Lower leg skin (tissue), 4 donors: ENCODE data around the gene WHRN. TPM values are rescaled to one million over a fixed set of nuclear protein-coding genes. Genes with fewer than 3 reads are reported as not detected.
A peak's percentile ranks its signal among the peaks of the same experiment; 100 is the strongest.

Experiments
- DNase-seq, 2 donors: peaks; one replicate each; pipeline ENCODE4 v3.0.0-alpha.2; 2019; ENCODE audit warnings: low spot score in 2 of 2
- H3K4me3 ChIP-seq: fragments of 200-600 bp; sonication (generic); 2 replicates; pipeline ENCODE4 v1.5.1; 2017; ENCODE audit warnings: mild to moderate bottlenecking, low read depth; ENCODE audit not compliant: poor library complexity, severe bottlenecking
- CTCF ChIP-seq, 3 donors: fragments of 450-650 bp; IDR thresholded peaks; one replicate each; pipeline ENCODE4 v1.5.1; 2016; ENCODE audit warnings: antibody characterized with exemption in 3 of 3, mild to moderate bottlenecking in 3 of 3, moderate library complexity in 2 of 3
- POLR2A ChIP-seq, 2 donors: fragments of 450-650 bp; IDR thresholded peaks; one replicate each; pipeline ENCODE4 v1.6.1; 2016 to 2017; ENCODE audit warnings: antibody characterized with exemption in 2 of 2, mild to moderate bottlenecking in 1 of 2, moderate library complexity in 1 of 2
- WGBS, 2 donors: methylation state at CpG; one replicate each; pipeline ENCODE4 v1.1.5; 2018; 5-methylcytosine and 5-hydroxymethylcytosine counted together
- intact Hi-C: fragments of 100-400 bp; cut with DNase I; formaldehyde crosslinking; loops from one replicate; pipeline ENCODE4 v1.15.0; 2023; ENCODE audit warnings: low total_unique reads
- total RNA-seq, 4 donors: library from RNA; depleted of rRNA; stranded (reverse); fragments of >200 nt; gene quantifications; one replicate each; pipeline ENCODE4 v1.1.0, GENCODE V29; 2016

The WHRN gene
- total RNA-seq, 4 donors from 2014 or later, result 8.7 to 15.0 (median 10.5) TPM

- no peak overlapping the region for H3K4me3 ChIP-seq
- intact Hi-C loops, result no loop called here
- TF ChIP-seq POLR2A (IDR thresholded peaks at IDR 0.05) (no peak), CTCF (IDR thresholded peaks at IDR 0.05) (no peak)
- 46 to 63% methylated on average over 8 to 9 of the region's 9 CpGs for WGBS, 2 donors
- DNase-seq, result peak in 1 of 2 donors; percentile 91
These were observed 132.3 kb downstream of the WHRN start for GRCh38 chr9:114372921-114373448.

GRCh38 chr9:114371973-114372917 is 133.0 kb downstream of the WHRN start:
- intact Hi-C loops, result no loop called here
- DNase-seq, result peak in 1 of 2 donors; percentile 86
- 34 to 38% methylated on average over 11 to 14 of the region's 14 CpGs for WGBS, 2 donors
- no peak overlapping the region for H3K4me3 ChIP-seq
- TF ChIP-seq CTCF (IDR thresholded peaks at IDR 0.05) (no peak), POLR2A (IDR thresholded peaks at IDR 0.05) (no peak)

GRCh38 chr9:114371343-114371944 is 133.8 kb downstream of the WHRN start:
- no peak for DNase-seq
- no peak for TF ChIP-seq CTCF (IDR thresholded peaks at IDR 0.05)
- TF ChIP-seq POLR2A (IDR thresholded peaks at IDR 0.05), result no peak
- intact Hi-C loops, result no loop called here
- no peak overlapping the region for H3K4me3 ChIP-seq
- 75% methylated on average over 5 to 7 of the region's 7 CpGs for WGBS, 2 donors

- no peak for DNase-seq
- H3K4me3 ChIP-seq, result no peak overlapping the region
- 77 to 92% methylated on average over 4 of the region's 4 CpGs for WGBS, 2 donors
- intact Hi-C loops, result no loop called here
- no peak for TF ChIP-seq POLR2A (IDR thresholded peaks at IDR 0.05)
- no peak for TF ChIP-seq CTCF (IDR thresholded peaks at IDR 0.05)
These were observed 134.3 kb downstream of the WHRN start for GRCh38 chr9:114370968-114371320.

- DNase-seq, result no peak
- 81 to 84% methylated on average over 6 of the region's 6 CpGs for WGBS, 2 donors
- intact Hi-C loops, result no loop called here
- TF ChIP-seq POLR2A (IDR thresholded peaks at IDR 0.05) (no peak), CTCF (IDR thresholded peaks at IDR 0.05) (no peak)
- H3K4me3 ChIP-seq, result no peak overlapping the region
These were observed 134.9 kb downstream of the WHRN start for GRCh38 chr9:114370251-114370967.
